Stomach (tissue), 4 donors: ENCODE results near the gene RDX.

Experiments used
- CTCF ChIP-seq, 7 experiments: fragments of 450-650 bp in 4 of 7; fragments of 200-600 bp in 3 of 7; sonication (generic) in 3 of 7; IDR thresholded peaks; one replicate each; pipeline ENCODE4 v1.5.1; 2016 to 2019; ENCODE audit warnings: antibody characterized with exemption in 7 of 7, control low read depth in 2 of 7, mild to moderate bottlenecking in 1 of 7
- EP300 ChIP-seq: sonication (generic); formaldehyde crosslinking; IDR thresholded peaks from one replicate; pipeline ENCODE4 v1.6.1; 2017; ENCODE audit warnings: antibody characterized with exemption
- POLR2A ChIP-seq, 4 donors: fragments of 450-650 bp; IDR thresholded peaks; one replicate each; pipeline ENCODE4 v1.6.1; 2016; ENCODE audit warnings: antibody characterized with exemption in 4 of 4, control low read depth in 2 of 4, mild to moderate bottlenecking in 1 of 4, moderate library complexity in 1 of 4
- POLR2AphosphoS5 ChIP-seq, 3 donors: sonication (generic); formaldehyde crosslinking; IDR thresholded peaks; one replicate each; pipeline ENCODE4 v1.6.1; 2016; ENCODE audit warnings: antibody characterized with exemption in 3 of 3

- no peak for TF ChIP-seq CTCF (IDR thresholded peaks at IDR 0.05)
- no peak for TF ChIP-seq POLR2A (IDR thresholded peaks at IDR 0.05)
- TF ChIP-seq POLR2AphosphoS5 (IDR thresholded peaks at IDR 0.05), result no peak
- no peak for TF ChIP-seq EP300
Observed at GRCh38 chr11:110287537-110287936, 8.9 kb downstream of the RDX start.
